GM21528 (cell line): ENCODE measurements around the gene ZIM2.

ENCODE experiments used
- ATAC-seq: cut with Tn5 transposase; IDR thresholded peaks from one replicate; pipeline ENCODE4 v1.9.1; 2021; ENCODE audit warnings: mild to moderate bottlenecking, moderate library complexity; ENCODE audit not compliant: unreplicated experiment, low FRiP score

The ZIM2 gene

GRCh38 chr19:56839652-56840450 lies 675 bp downstream of the ZIM2 start:
- no peak for ATAC-seq

DNA sequence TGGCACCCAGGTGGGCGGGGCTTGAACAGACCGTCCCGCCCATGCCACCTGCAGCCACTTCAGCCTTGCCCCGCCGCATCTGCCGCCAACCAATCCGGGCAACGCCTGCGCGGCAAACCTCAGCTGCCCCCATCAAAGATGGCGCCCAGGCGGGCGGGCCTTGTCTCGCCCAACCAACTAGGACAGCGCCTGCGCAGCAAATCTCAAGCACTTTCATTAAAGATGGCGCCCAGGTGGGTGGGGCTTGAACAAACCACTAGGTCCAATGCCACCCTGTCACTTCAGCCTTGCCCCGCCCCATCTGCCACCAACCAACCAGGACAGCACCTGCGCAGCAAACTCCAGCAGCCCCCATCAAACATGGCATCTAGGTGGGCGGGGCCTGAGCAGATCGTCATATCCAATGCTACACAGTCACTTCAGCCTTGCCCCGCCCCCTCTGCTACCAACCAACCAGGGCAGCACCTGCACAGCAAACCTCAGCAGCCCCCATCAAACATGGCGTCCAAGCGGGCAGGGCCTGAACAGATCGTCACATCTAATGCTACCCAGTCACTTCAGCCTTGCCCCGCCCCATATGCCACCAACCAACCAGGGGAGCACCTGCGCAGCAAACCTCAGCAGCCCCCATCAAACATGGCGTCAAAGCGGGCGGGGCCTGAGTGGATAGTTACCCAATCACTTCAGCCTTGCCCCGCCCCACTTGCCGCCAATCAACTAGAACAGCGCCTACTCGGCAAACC lies 1.4 kb downstream of the ZIM2 start:
- ATAC-seq: no peak

GRCh38 chr19:56838024-56838908 lies 2.3 kb downstream of the ZIM2 start:
- no peak for ATAC-seq

- ATAC-seq: no peak
Measured at GRCh38 chr19:56837492-56838023, 3.0 kb downstream of the ZIM2 start.

DNA sequence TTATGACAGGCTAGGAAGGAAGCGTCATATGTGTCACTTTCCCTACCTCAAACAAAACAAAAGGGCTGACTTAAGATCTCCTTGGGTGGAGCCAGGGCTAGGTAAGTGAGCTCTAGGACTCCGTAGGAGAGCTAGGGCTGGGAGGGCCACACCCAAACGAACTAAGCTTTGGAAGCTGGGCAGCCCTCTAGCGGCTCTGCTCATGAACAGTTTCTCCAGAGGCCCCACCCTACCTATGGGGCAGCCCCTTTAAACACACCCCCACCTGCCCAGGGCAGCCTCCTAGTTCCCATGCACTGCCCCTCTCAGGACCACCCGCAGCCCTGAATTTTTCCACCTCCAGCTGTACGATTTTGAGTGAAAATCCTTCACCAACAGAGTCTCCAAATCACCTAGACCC lies 3.5 kb downstream of the ZIM2 start:
- ATAC-seq: no peak

DNA sequence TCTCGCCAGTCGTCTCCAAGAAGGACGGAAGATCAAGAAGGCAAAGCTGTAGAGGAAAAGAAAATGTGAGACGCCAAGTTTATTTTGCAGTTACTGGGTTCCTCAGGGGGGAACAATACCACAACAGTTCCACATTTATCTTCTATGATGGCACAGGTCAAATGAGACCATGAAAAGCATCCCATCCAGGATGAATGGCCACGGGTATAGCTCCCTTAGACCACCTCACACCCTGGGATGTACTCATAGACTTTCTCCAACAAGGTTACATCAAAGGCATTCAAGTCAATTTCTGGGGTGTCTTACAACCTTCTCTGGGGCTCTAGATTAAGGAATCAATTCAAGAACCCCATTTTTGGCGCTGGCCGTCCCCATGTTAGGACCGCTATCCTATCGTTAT lies 4.5 kb downstream of the ZIM2 start:
- ATAC-seq: no peak

GRCh38 chr19:56835401-56835800 lies 5.1 kb downstream of the ZIM2 start:
- ATAC-seq: no peak

- no peak for ATAC-seq
Measured at GRCh38 chr19:56834564-56835375, 5.8 kb downstream of the ZIM2 start.

- no peak for ATAC-seq
Measured at GRCh38 chr19:56832352-56832928, 8.1 kb downstream of the ZIM2 start.

GRCh38 chr19:56831255-56831654 lies 9.3 kb downstream of the ZIM2 start:
- ATAC-seq: no peak

DNA sequence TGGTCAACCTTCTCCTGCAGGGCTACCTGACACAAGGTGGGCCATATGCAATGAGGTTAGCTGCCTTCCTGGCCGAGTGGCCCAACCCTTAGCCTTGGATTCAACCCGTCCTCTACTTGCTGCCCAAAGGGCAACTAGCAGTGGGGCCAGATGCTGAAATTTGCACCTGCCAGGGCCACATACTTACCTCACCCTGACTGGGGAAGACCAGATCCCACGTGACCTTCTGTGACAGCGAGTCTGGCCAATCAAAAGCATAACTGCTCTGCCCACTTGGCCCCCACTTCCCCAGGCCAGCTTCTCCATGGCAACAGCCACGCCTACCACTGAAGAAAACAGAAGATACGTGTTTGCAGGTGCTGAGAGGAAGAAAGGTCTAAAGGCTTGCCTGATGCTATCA lies 10.9 kb downstream of the ZIM2 start:
- no peak for ATAC-seq

GRCh38 chr19:56827708-56828107 lies 12.8 kb downstream of the ZIM2 start:
- ATAC-seq: no peak

DNA sequence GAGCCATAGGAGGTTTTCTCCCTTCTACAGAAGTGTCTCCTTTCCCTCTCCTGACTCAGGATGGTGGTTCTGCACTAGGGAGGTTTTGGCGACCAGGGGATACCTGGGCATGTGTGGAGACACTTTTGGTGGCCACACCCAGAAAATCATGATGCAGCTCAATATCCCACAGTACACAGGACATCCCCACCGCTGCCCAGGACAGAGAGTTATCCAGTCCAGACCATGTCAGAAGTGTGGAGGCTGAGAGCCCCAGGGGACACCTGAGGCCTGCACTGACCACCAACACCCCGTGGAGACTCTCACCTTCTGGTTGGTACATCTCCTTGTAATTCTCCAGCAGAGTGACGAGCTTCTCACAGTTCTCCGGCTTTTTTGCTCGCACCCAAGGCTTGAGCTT lies 16.6 kb downstream of the ZIM2 start:
- no peak for ATAC-seq

DNA sequence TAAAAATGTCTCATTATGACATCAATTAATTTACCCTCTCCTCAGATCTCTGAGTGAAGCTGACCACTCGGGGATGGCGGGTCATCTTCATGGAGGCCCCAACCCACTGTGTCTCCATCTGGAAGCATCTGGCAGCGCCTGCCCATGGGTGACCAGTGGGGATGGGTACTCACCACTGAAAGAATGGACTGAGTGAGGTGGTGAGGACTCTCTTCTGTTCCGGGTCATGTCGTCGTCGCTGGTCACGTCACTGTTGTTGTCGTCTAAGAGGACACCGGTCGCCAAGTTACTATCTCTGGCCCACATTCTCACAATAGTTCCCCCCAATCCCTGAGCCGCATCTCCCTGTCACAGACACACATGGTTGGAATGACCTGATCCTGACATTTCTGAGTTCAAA lies 17.1 kb downstream of the ZIM2 start:
- ATAC-seq: no peak

- ATAC-seq: no peak
Measured at GRCh38 chr19:56822755-56823154, 17.8 kb downstream of the ZIM2 start.

DNA sequence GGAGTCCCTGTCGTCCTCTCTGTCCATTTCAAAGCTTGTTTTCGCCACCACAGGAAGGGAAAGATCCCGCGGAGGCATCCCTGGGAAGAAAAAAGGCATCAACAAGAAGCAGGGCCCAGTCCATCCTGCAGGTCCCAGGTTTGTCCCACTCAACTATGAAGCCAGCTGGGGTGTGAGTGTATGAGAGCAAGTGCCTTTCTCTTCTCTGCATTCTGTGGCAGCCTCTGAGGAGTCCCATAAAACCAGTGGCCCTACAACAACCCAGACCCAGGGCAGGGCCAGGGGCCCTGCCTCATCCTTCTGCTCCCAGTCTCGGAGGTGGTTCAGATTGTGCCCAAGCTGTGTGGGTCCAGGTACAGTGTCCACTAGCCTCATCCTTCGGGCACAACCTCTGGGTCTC lies 18.9 kb downstream of the ZIM2 start:
- ATAC-seq: no peak

DNA sequence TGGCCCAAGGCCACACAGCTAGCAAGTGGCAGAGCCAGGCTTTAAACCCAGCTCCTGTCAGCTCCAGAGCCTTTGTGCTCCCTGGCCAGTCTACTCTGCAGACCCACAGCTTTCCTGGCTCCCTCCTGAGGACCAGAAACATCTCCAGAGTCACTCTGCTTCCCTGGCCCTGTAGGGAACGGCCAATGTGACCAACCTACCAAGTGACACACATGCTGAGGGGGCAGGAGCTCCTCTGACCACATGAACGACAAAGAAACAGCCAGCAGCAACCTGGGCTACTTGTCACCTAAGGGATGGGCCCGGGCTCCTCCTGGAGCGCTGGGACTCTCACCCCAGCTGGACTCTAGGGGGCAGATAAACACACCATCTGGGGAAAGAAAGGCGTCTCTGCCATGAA lies 19.3 kb downstream of the ZIM2 start:
- ATAC-seq: no peak

DNA sequence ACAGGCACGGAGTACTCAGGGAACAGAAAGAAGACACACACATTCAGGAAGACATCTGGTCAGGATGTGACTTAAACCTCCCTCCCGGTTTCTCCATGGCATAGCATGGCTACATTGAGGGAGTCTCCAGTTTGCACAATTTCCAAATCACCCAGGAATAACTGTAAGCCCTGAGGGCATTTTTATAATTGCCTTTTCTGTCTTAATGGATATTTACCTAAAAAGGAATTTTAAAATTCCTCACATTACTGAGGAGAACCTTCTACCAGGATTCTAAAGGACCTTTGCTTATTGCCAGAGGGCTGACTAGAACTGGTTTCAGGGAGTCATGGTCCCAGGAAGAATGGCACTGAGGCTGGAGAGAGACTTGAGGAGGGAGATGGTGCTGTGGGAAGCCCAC lies 21.4 kb downstream of the ZIM2 start:
- no peak for ATAC-seq

DNA sequence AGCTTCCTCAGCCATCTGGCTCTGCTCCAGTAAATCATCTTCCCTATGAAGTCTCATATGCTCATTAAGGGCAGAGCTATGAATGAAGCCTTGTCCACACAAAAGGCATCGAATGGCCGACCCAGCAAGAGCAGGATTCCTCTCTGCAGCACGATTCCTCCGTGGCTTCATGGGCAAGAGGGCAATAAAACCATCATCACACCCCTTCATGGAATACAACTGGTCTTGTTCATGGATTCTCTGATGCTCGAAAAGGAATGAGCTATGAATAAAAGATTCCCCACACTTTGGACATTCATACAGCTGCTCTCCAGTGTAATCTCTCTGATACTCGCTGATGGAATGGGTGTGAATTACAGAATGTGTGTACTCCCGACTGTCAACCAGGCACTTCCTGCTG lies 25.9 kb downstream of the ZIM2 start:
- no peak for ATAC-seq

- ATAC-seq: no peak
Measured at GRCh38 chr19:56813531-56813930, 27.0 kb downstream of the ZIM2 start.
